Neural cell (in vitro differentiated cells): ENCODE data around the gene MRPS35. TPM values are rescaled to one million over a fixed set of nuclear protein-coding genes. Genes with fewer than 3 reads are reported as not detected.

Experiments used
- H2AFZ ChIP-seq: fragments of 200-600, 300-800 bp; sonication (generic), shearing (Covaris generic); 2 replicates; pipeline ENCODE4 v1.6.0; 2014; ENCODE audit warnings: low read depth, mild to moderate bottlenecking, antibody characterized with exemption, low read length, moderate library complexity
- H3F3A ChIP-seq: fragments of 200-600 bp; shearing (Covaris generic); 2 replicates; pipeline ENCODE4 v1.6.1; 2016; ENCODE audit warnings: mild to moderate bottlenecking, moderate library complexity, mixed read lengths, antibody characterized with exemption, low read length; ENCODE audit not compliant: insufficient read depth, poor library complexity, severe bottlenecking
- H3K27ac ChIP-seq: fragments of 200-600, 300-800 bp; sonication (generic), shearing (Covaris generic); 2 replicates; pipeline ENCODE4 v1.5.1; 2014; ENCODE audit warnings: mild to moderate bottlenecking, low read length, moderate library complexity
- H3K27me3 ChIP-seq: fragments of 300-800, 200-600 bp; sonication (generic), shearing (Covaris generic); 2 replicates; pipeline ENCODE4 v1.6.0; 2014; ENCODE audit warnings: mild to moderate bottlenecking, low read depth, low read length, moderate library complexity; ENCODE audit not compliant: insufficient read depth
- H3K36me3 ChIP-seq: fragments of 300-800, 200-600 bp; sonication (generic), shearing (Covaris generic); 2 replicates; pipeline ENCODE4 v1.5.1; 2014; ENCODE audit warnings: mild to moderate bottlenecking, antibody characterized with exemption, low read length, moderate library complexity; ENCODE audit not compliant: insufficient read depth
- H3K4me2 ChIP-seq: fragments of 300-800, 200-600 bp; sonication (generic), shearing (Covaris generic); 2 replicates; pipeline ENCODE4 v1.6.0; 2014; ENCODE audit warnings: mild to moderate bottlenecking, low read length
- H3K4me3 ChIP-seq: fragments of 300-800, 200-600 bp; sonication (generic), shearing (Covaris generic); 2 replicates; pipeline ENCODE4 v1.5.1; 2014; ENCODE audit warnings: mild to moderate bottlenecking, low read length, moderate library complexity
- H3K79me2 ChIP-seq: fragments of 200-600 bp; shearing (Covaris generic); replicated peaks from 2 replicates; pipeline ENCODE4 v1.6.0; 2014; ENCODE audit warnings: mild to moderate bottlenecking, low read length, moderate library complexity; ENCODE audit not compliant: insufficient read depth
- H3K9ac ChIP-seq: fragments of 300-800, 200-600 bp; sonication (generic), shearing (Covaris generic); 2 replicates; pipeline ENCODE4 v1.6.1; 2016; ENCODE audit warnings: mild to moderate bottlenecking, low read length, mixed read lengths
- H3K9me2 ChIP-seq: fragments of 200-600 bp; shearing (Covaris generic); 2 replicates; pipeline ENCODE4 v1.6.1; 2016; ENCODE audit warnings: mild to moderate bottlenecking, low read length, mixed read lengths; ENCODE audit not compliant: insufficient read depth
- H3K9me3 ChIP-seq: fragments of 200-600, 300-800 bp; sonication (generic), shearing (Covaris generic); 2 replicates; pipeline ENCODE4 v1.6.1; 2016; ENCODE audit warnings: mild to moderate bottlenecking, mixed run types, low read length, moderate library complexity, mixed read lengths
- H4K20me1 ChIP-seq: fragments of 200-600 bp; shearing (Covaris generic); 2 replicates; pipeline ENCODE4 v1.6.1; 2016; ENCODE audit warnings: mild to moderate bottlenecking, mixed run types; ENCODE audit not compliant: insufficient read depth
- EP300 ChIP-seq: fragments of 450-650 bp; conservative IDR thresholded peaks from 2 replicates; pipeline ENCODE4 v1.6.1; 2014; ENCODE audit warnings: antibody characterized with exemption, mild to moderate bottlenecking, moderate library complexity; ENCODE audit not compliant: poor library complexity, severe bottlenecking
- EZH2 ChIP-seq: fragments of 200-600, 300-800 bp; shearing (Covaris generic), sonication (generic); IDR thresholded peaks from 2 replicates; pipeline ENCODE4 v1.6.1; 2014; ENCODE audit warnings: antibody characterized with exemption, low read length, borderline replicate concordance, mild to moderate bottlenecking; ENCODE audit not compliant: insufficient read depth, poor library complexity, severe bottlenecking
- MXI1 ChIP-seq: fragments of 450-650 bp; conservative IDR thresholded peaks from 2 replicates; pipeline ENCODE4 v1.6.1; 2014; ENCODE audit warnings: antibody characterized with exemption, mild to moderate bottlenecking; ENCODE audit not compliant: poor library complexity, severe bottlenecking
- POLR2AphosphoS5 ChIP-seq: IDR thresholded peaks from 2 replicates; pipeline ENCODE4 v1.6.1; 2012
- RAD21 ChIP-seq: fragments of 450-650 bp; conservative IDR thresholded peaks from 2 replicates; pipeline ENCODE4 v1.6.1; 2014; ENCODE audit warnings: antibody characterized with exemption, mild to moderate bottlenecking, moderate library complexity
- SMC3 ChIP-seq: fragments of 450-650 bp; conservative IDR thresholded peaks from 2 replicates; pipeline ENCODE4 v1.6.1; 2014; ENCODE audit warnings: antibody characterized with exemption, mild to moderate bottlenecking, moderate library complexity; ENCODE audit not compliant: poor library complexity
- TAF1 ChIP-seq: IDR thresholded peaks from 2 replicates; pipeline ENCODE4 v1.6.1; 2012; ENCODE audit warnings: low read depth
- polyA plus RNA-seq: library from polyadenylated mRNA; depleted of rRNA; stranded (reverse); fragments of >200 nt; gene quantifications from 2 replicates; pipeline ENCODE4 v1.2.3, GENCODE V29; 2014
- TF ChIP-seq, protein P1 (sequence below): IDR thresholded peaks from 2 replicates; pipeline ENCODE4 v1.6.1; 2012; ENCODE audit warnings: borderline replicate concordance
- TF ChIP-seq, protein P2 (sequence below): fragments of 450-650 bp; IDR thresholded peaks from 2 replicates; pipeline ENCODE4 v1.5.1; 2014; ENCODE audit warnings: antibody characterized with exemption, mild to moderate bottlenecking, moderate library complexity; ENCODE audit not compliant: poor library complexity, severe bottlenecking

MRPS35 gene
- polyA plus RNA-seq, 1 donor from 2014 or later = 105 TPM

DNA sequence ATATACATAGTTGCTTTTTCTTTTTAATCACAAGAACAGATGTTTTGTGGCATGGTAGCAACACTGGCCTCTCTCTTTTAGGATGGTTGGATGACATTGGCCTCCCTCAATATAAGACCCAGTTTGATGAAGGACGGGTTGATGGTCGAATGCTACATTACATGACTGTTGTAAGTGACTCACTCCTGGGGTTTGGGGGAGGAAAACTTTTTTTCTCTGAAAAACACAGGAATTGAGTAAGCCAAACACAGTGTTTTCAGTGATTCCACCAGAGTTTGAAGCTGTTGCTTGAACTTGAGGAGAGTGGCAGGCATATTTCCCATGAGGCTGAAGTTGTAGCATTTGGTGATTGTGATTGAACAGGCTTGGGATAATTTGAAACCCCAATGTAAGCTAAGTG lies 28.1 kb upstream of the MRPS35 start:
- no peak overlapping the region for H3K4me2 ChIP-seq
- H3K36me3 ChIP-seq = peaks cover 10% of the 10 kb centered on the region
- H3K9me3 ChIP-seq = no peaks in the 10 kb centered on the region
- TF ChIP-seq RAD21 (no peak), MXI1 (no peak), SMC3 (no peak)
- H2AFZ ChIP-seq = no peak overlapping the region
- no peaks in the 10 kb centered on the region for H3K79me2 ChIP-seq
- no peak overlapping the region for H3K9ac ChIP-seq
- H3K27ac ChIP-seq = no peak overlapping the region
- no peaks in the 10 kb centered on the region for H3K9me2 ChIP-seq
- H3K4me3 ChIP-seq = no peak overlapping the region
- no peaks in the 10 kb centered on the region for H3F3A ChIP-seq
- H4K20me1 ChIP-seq = no peaks in the 10 kb centered on the region
- H3K27me3 ChIP-seq = no peaks in the 10 kb centered on the region

- Histone ChIP-seq H3K9ac (no peak overlapping the region), H3K9me2 (no peaks in the 10 kb centered on the region), H3K4me2 (no peak overlapping the region), H3K4me3 (no peak overlapping the region), H3K27me3 (no peaks in the 10 kb centered on the region), H4K20me1 (no peaks in the 10 kb centered on the region), H3K9me3 (no peaks in the 10 kb centered on the region), H3K36me3 (peaks cover 10% of the 10 kb centered on the region), H3F3A (no peaks in the 10 kb centered on the region), H3K79me2 (no peaks in the 10 kb centered on the region), H2AFZ (no peak overlapping the region), H3K27ac (no peak overlapping the region)
- TF ChIP-seq TAF1 = no peak
- TF ChIP-seq SMC3 = no peak
- TF ChIP-seq EZH2 = no peak
- TF ChIP-seq EP300 = no peak
- TF ChIP-seq POLR2AphosphoS5 = no peak
- no peak for TF ChIP-seq MXI1
- TF ChIP-seq RAD21 = no peak
- TF ChIP-seq, protein P1, sequence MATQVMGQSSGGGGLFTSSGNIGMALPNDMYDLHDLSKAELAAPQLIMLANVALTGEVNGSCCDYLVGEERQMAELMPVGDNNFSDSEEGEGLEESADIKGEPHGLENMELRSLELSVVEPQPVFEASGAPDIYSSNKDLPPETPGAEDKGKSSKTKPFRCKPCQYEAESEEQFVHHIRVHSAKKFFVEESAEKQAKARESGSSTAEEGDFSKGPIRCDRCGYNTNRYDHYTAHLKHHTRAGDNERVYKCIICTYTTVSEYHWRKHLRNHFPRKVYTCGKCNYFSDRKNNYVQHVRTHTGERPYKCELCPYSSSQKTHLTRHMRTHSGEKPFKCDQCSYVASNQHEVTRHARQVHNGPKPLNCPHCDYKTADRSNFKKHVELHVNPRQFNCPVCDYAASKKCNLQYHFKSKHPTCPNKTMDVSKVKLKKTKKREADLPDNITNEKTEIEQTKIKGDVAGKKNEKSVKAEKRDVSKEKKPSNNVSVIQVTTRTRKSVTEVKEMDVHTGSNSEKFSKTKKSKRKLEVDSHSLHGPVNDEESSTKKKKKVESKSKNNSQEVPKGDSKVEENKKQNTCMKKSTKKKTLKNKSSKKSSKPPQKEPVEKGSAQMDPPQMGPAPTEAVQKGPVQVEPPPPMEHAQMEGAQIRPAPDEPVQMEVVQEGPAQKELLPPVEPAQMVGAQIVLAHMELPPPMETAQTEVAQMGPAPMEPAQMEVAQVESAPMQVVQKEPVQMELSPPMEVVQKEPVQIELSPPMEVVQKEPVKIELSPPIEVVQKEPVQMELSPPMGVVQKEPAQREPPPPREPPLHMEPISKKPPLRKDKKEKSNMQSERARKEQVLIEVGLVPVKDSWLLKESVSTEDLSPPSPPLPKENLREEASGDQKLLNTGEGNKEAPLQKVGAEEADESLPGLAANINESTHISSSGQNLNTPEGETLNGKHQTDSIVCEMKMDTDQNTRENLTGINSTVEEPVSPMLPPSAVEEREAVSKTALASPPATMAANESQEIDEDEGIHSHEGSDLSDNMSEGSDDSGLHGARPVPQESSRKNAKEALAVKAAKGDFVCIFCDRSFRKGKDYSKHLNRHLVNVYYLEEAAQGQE = no peak
- TF ChIP-seq, protein P2, sequence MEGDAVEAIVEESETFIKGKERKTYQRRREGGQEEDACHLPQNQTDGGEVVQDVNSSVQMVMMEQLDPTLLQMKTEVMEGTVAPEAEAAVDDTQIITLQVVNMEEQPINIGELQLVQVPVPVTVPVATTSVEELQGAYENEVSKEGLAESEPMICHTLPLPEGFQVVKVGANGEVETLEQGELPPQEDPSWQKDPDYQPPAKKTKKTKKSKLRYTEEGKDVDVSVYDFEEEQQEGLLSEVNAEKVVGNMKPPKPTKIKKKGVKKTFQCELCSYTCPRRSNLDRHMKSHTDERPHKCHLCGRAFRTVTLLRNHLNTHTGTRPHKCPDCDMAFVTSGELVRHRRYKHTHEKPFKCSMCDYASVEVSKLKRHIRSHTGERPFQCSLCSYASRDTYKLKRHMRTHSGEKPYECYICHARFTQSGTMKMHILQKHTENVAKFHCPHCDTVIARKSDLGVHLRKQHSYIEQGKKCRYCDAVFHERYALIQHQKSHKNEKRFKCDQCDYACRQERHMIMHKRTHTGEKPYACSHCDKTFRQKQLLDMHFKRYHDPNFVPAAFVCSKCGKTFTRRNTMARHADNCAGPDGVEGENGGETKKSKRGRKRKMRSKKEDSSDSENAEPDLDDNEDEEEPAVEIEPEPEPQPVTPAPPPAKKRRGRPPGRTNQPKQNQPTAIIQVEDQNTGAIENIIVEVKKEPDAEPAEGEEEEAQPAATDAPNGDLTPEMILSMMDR = no peak
Observed at GRCh38 chr12:27685274-27685673, 25.4 kb upstream of the MRPS35 start.

DNA sequence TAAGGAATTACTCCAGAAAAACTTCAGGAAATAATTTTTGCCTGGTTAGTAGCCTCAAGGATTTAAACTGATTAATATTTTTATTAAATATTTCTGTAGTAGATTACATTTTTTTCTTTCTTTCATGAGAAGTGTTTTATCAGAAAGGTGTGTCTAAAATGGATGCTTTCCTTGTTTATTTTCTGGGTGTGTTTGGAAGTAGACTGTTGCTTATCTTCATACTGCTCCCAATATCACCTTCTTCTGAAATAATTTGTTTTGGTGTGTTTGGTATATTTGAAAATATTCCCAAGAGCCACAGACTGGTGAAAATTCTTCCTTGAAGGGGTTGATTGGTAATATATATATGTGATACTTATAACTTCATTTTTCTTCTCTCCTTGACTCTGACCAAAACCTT lies 24.5 kb upstream of the MRPS35 start:
- H3K9ac ChIP-seq = no peak overlapping the region
- no peaks in the 10 kb centered on the region for H3K79me2 ChIP-seq
- H3K9me2 ChIP-seq = no peaks in the 10 kb centered on the region
- H3K4me2 ChIP-seq = no peak overlapping the region
- TF ChIP-seq POLR2AphosphoS5 = no peak
- no peak for TF ChIP-seq TAF1
- TF ChIP-seq EP300 = no peak
- TF ChIP-seq, protein P2 = no peak
- no peak for TF ChIP-seq RAD21
- TF ChIP-seq, protein P1 = no peak
- no peak for TF ChIP-seq SMC3
- TF ChIP-seq MXI1 = no peak
- TF ChIP-seq EZH2 = no peak
- no peaks in the 10 kb centered on the region for H4K20me1 ChIP-seq
- no peaks in the 10 kb centered on the region for H3F3A ChIP-seq
- H2AFZ ChIP-seq = no peak overlapping the region
- H3K27me3 ChIP-seq = no peaks in the 10 kb centered on the region
- H3K36me3 ChIP-seq = peaks cover 5% of the 10 kb centered on the region
- H3K4me3 ChIP-seq = no peak overlapping the region
- H3K27ac ChIP-seq = no peak overlapping the region
- no peaks in the 10 kb centered on the region for H3K9me3 ChIP-seq
